ENCODE results near the gene PGC.

The PGC gene

DNA sequence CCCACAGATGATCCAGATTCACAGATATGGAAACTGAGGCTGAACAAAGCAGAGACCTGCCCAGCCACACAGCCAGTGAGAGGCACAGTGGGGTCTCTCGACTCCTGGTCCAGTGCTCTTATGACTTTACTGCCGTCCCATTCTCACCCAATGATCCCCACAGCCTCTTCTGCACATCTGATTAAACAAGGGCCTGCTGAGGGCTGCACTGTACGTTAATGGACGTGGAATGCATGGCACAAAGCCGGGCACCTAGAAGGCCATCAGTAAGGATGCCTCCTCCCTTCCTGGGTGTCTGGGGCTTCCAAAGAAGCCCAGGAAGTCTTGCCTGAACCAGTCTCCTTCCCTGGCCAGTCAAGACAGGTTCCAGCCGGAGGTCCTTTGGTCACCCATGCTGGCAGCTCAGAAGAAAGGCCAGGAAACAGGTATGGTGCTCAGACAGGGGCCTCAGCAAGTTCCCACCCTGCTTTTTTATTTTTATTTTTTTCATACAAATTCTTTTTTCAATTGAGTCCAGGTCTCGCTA lies 15.6 kb downstream of the PGC start:
- no peak for DNase-seq (ENCODE audit: extremely low read depth, low read depth)
- TF ChIP-seq, protein P1, sequence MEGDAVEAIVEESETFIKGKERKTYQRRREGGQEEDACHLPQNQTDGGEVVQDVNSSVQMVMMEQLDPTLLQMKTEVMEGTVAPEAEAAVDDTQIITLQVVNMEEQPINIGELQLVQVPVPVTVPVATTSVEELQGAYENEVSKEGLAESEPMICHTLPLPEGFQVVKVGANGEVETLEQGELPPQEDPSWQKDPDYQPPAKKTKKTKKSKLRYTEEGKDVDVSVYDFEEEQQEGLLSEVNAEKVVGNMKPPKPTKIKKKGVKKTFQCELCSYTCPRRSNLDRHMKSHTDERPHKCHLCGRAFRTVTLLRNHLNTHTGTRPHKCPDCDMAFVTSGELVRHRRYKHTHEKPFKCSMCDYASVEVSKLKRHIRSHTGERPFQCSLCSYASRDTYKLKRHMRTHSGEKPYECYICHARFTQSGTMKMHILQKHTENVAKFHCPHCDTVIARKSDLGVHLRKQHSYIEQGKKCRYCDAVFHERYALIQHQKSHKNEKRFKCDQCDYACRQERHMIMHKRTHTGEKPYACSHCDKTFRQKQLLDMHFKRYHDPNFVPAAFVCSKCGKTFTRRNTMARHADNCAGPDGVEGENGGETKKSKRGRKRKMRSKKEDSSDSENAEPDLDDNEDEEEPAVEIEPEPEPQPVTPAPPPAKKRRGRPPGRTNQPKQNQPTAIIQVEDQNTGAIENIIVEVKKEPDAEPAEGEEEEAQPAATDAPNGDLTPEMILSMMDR (IDR thresholded peaks at IDR 0.05; ENCODE audit: low read depth, low read length) = no peak

- DNase-seq (ENCODE audit: extremely low read depth, low read depth) = no peak
- TF ChIP-seq, protein P1 (IDR thresholded peaks at IDR 0.05; ENCODE audit: low read depth, low read length) = no peak
Observed at GRCh38 chr6:41730531-41731436, 16.4 kb downstream of the PGC start.

DNA sequence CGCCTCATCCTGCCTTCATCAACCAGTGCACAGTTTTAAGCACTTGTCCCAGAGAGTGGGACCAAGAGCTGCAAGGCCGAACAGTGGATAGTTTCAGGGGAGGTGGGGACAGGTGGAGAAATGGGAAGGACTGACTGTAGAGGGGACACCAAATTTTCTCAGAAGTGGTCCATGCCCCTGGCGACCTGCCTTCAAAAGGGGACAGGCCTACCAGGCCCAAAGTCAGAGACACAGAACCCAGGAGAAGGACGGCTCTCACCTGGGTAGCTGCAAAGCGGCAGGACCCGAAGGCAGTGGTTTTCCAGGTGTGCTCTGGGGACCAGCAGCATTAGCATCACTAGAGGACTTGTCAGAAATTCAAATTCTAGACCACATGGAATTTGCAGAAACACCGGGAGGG lies 17.6 kb downstream of the PGC start:
- DNase-seq (ENCODE audit: extremely low read depth, low read depth) = no peak
- TF ChIP-seq, protein P1 (IDR thresholded peaks at IDR 0.05; ENCODE audit: low read depth, low read length) = no peak

DNA sequence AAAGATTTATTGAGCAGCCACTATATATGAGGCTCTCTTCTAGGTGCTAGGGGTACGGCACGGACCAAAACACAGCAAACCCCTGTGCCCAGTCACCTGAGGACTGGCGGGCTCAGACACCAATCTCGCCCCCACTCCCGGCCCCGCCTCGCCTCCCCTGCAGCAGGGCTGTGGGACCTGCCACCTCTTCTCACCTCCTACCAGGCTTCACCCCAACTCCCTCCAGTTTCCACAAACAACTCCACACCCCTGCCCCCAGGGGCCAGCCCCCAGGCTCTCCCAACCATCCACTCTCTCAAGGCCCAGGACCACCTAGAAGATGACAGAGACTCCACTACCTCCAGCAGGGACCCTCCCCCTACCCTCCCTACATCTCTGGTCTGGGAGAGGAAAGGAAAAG lies 18.2 kb downstream of the PGC start:
- DNase-seq (ENCODE audit: extremely low read depth, low read depth) = no peak
- TF ChIP-seq, protein P1 (IDR thresholded peaks at IDR 0.05; ENCODE audit: low read depth, low read length) = no peak

- TF ChIP-seq, protein P1 (IDR thresholded peaks at IDR 0.05; ENCODE audit: low read depth, low read length) = no peak
- no peak for DNase-seq (ENCODE audit: extremely low read depth, low read depth)
Observed at GRCh38 chr6:41728073-41728936, 18.9 kb downstream of the PGC start.

DNA sequence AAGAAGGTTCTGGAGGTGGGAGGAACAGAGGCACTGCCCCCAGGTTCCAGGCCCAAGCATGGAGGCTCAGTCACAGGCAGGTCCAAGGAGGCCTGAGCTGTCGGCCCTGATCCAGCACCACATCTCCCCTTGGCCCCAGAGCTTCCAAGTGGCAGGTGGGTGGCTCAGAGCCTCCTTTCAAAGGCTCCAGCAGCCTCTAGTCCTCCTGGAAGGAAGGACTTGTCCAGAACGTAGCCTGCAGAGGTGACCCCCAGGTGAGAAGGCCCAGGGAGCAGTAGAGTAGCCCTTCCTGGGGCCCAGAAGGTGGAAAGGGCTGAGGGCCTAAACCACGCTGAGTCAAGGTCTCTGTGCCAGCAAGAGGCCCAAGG lies 19.5 kb downstream of the PGC start:
- TF ChIP-seq, protein P1 (IDR thresholded peaks at IDR 0.05; ENCODE audit: low read depth, low read length) = no peak
- DNase-seq (ENCODE audit: extremely low read depth, low read depth) = no peak
